ENCODE measurements around the gene STIMATE.

DNA sequence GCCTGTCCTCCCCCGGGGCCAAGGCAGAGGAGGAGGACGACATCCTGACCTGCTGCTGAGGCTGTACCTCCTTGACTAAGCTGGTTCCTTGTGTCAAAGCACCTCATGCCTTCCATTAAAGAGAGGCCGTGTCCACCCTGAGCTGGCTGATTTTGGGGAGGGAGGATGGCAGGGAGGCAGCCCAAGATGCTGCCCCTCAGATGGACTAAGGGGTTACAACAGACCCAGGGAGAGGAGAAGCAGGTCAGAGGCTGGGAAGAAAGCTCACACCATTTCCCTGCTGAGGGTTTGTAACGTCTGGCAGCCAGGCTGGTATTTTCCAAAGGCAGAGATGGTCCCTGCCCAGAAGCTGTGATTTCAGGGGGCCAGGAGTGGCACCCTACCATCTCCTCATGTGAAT, 105.4 kb downstream of the STIMATE start:
- TF ChIP-seq, protein P1, sequence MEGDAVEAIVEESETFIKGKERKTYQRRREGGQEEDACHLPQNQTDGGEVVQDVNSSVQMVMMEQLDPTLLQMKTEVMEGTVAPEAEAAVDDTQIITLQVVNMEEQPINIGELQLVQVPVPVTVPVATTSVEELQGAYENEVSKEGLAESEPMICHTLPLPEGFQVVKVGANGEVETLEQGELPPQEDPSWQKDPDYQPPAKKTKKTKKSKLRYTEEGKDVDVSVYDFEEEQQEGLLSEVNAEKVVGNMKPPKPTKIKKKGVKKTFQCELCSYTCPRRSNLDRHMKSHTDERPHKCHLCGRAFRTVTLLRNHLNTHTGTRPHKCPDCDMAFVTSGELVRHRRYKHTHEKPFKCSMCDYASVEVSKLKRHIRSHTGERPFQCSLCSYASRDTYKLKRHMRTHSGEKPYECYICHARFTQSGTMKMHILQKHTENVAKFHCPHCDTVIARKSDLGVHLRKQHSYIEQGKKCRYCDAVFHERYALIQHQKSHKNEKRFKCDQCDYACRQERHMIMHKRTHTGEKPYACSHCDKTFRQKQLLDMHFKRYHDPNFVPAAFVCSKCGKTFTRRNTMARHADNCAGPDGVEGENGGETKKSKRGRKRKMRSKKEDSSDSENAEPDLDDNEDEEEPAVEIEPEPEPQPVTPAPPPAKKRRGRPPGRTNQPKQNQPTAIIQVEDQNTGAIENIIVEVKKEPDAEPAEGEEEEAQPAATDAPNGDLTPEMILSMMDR (IDR thresholded peaks at IDR 0.05): no peak
- no peak for TF ChIP-seq POLR2AphosphoS5 (IDR thresholded peaks at IDR 0.05)
- TF ChIP-seq POLR2A (IDR thresholded peaks at IDR 0.05): no peak
